Common myeloid progenitor, CD34-positive (primary cell): ENCODE measurements around the gene RANBP17.

Experiments used
- CTCF ChIA-PET: fragments of 350-600 bp; sonication (Branson Sonifier 250); formaldehyde crosslinking; loops from one replicate; lab custom pipeline; 2021; ENCODE audit warnings: antibody characterized with exemption; lab: Charles Lee
- POLR2A ChIA-PET: fragments of 350-600 bp; sonication (Branson Sonifier 250); formaldehyde crosslinking; loops from one replicate; lab custom pipeline; 2021; ENCODE audit warnings: antibody characterized with exemption; lab: Charles Lee
- DNase-seq, 3 donors: peaks; one replicate each; pipeline versions ENCODE4 v3.0.0 to v3.0.0-alpha.2; 2013
- H3K27ac ChIP-seq, 2 experiments: 1 replicate in 1 of 2; 2 replicates in 1 of 2; pipeline ENCODE4 v1.7.0; 2013; ENCODE audit warnings: inconsistent platforms in 2 of 2, low read length in 2 of 2, mild to moderate bottlenecking in 2 of 2, low read depth in 1 of 2, moderate library complexity in 1 of 2; ENCODE audit not compliant: severe bottlenecking in 2 of 2, insufficient read depth in 1 of 2, poor library complexity in 1 of 2
- H3K27me3 ChIP-seq, 5 experiments: replicated peaks in 2 of 5; 1 replicate in 3 of 5; 2 replicates in 2 of 5; pipeline versions ENCODE4 v1.6.1 to v1.7.0; 2013; ENCODE audit warnings: low read length in 4 of 5, mild to moderate bottlenecking in 2 of 5, moderate library complexity in 2 of 5, inconsistent platforms in 1 of 5; ENCODE audit not compliant: insufficient read depth in 5 of 5, control insufficient read depth in 4 of 5
- H3K36me3 ChIP-seq, 4 experiments: 1 replicate in 2 of 4; 2 replicates in 2 of 4; pipeline versions ENCODE4 v1.6.1 to v1.7.0; 2013; ENCODE audit warnings: low read length in 3 of 4, control low read depth in 1 of 4, mild to moderate bottlenecking in 1 of 4; ENCODE audit not compliant: control insufficient read depth in 4 of 4, insufficient read depth in 4 of 4
- H3K4me1 ChIP-seq, 4 experiments: 1 replicate in 3 of 4; 2 replicates in 1 of 4; pipeline versions ENCODE4 v1.6.1 to v1.7.1; 2013; ENCODE audit warnings: low read length in 3 of 4, mild to moderate bottlenecking in 3 of 4, control low read depth in 1 of 4, inconsistent platforms in 1 of 4, moderate library complexity in 1 of 4; ENCODE audit not compliant: control insufficient read depth in 4 of 4, insufficient read depth in 4 of 4; ENCODE audit errors: control extremely low read depth in 1 of 4
- H3K4me3 ChIP-seq, 7 experiments: 1 replicate in 4 of 7; 2 replicates in 3 of 7; pipeline versions ENCODE4 v1.5.1 to v1.7.0; 2013; ENCODE audit warnings: mild to moderate bottlenecking in 7 of 7, low read length in 6 of 7, moderate library complexity in 6 of 7, inconsistent platforms in 2 of 7, low read depth in 2 of 7, control low read depth in 1 of 7; ENCODE audit not compliant: insufficient read depth in 4 of 7, control insufficient read depth in 1 of 7; ENCODE audit errors: extremely low read depth in 1 of 7
- H3K9me3 ChIP-seq, 5 experiments: 1 replicate in 4 of 5; 2 replicates in 1 of 5; pipeline versions ENCODE4 v1.6.1 to v1.7.1; 2013; ENCODE audit warnings: low read length in 4 of 5, mild to moderate bottlenecking in 2 of 5, inconsistent platforms in 1 of 5, low read depth in 1 of 5, moderate library complexity in 1 of 5; ENCODE audit not compliant: control insufficient read depth in 4 of 5, insufficient read depth in 2 of 5; ENCODE audit errors: control extremely low read depth in 1 of 5
- WGBS: methylation state at CpG from one replicate; pipeline ENCODE4 v1.1.5; 2013; ENCODE audit not compliant: insufficient coverage; 5-methylcytosine and 5-hydroxymethylcytosine counted together

Gene RANBP17

DNA sequence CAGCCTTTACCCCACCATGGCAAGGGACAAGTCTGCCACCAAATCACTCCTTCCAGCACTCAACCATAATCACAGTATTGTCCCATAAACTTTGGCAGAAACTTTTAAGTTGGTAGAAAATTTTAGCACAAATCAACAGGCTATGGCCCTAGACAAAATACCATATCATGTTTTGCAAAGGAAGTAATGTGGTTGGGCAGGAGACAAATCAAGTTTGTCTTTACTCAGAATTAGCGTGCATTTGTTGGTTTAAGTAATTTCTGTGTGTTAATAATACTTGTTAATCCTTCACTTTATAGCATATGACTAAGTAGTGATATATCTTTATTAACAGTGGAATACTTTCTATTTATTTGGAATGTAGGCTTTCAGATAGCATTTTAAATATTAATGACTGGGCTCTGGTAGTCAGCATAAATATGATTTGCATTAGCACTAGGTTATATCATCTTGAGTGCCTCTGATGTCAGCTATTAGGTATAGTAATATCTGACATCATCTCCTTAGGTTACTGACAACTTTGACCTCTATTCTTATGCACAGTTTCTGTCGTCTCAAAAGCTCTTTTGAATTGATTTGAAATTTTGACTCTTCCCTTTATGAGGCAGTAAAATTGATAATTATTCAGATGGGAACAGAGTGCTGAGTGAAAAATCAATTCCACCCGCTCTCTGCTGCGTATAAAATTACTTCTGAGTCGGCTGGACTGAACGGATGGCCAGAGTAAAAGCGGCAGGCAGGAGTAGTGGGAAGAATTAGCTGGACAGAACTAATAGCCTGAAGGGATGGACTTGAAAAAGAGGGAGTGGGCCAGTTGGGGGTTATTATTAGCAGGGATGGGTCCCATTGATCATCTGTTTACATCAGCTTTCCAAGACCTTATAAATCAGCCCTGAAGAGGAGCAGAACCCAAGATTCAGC is 407.1 kb downstream of the RANBP17 start:
- Histone ChIP-seq H3K9me3 (no peaks in the 10 kb centered on the region), H3K4me1 (peaks cover 0 to 12% (median 3%) of the 10 kb centered on the region in 4 experiments), H3K36me3 (no peaks in the 10 kb centered on the region), H3K27ac (no peak overlapping the region), H3K27me3 (no peaks in the 10 kb centered on the region), H3K4me3 (no peak overlapping the region)
- DNase-seq = no peak
- ChIA-PET CTCF (no interaction called here), POLR2A (no interaction called here)
- 100% methylated on average over 3 of the region's 7 CpGs for WGBS

DNA sequence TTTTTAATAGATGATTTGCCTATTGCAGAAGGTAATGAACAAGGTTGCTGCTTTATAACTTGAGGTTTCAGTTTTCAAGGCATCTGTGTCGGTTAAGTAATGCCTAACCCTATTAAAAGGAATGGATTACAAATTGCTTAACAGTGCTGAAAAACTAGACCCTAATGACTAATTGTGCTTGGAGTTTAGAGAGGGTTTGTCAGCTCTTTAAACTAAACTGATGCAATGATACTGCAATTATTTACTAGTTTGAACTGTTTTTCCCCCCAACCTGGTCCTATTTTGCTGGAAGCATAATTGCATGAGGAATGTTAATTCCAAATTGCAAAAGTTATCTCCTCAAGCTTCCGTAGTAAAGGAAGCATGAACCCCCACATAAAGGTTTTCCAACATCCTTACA is 407.9 kb downstream of the RANBP17 start:
- peaks cover 0 to 10% (median 3%) of the 10 kb centered on the region in 4 experiments for H3K4me1 ChIP-seq
- ChIA-PET POLR2A (no interaction called here), CTCF (interaction anchor here (1.2 kb wide), 1 partner anchor 63 kb away, joined by 3 read pairs; no protein-coding TSS in a partner anchor)
- H3K36me3 ChIP-seq = no peaks in the 10 kb centered on the region
- no peaks in the 10 kb centered on the region for H3K27me3 ChIP-seq
- H3K4me3 ChIP-seq = no peak overlapping the region
- WGBS = 89% methylated on average over 1 of the region's 2 CpGs
- no peak overlapping the region for H3K27ac ChIP-seq
- no peak for DNase-seq
- no peaks in the 10 kb centered on the region for H3K9me3 ChIP-seq

DNA sequence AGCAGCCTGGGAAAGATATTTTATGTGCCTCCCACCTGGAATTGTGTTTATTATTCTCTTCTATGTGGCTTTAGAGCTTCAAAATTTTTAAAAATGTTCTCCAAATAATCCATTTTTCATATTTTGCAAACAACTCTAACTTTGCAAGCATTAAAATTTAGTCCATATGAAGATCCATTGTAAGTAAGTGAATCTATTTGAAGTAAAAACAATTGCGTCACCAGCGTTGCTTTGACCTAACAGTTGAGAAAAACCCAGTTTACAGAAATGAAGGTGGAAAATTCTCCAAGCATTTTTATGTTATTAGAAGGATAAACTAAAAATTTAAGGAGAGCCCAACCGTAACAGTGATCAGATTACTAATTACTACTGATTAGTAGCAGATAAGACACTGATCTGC is 408.3 kb downstream of the RANBP17 start:
- H3K36me3 ChIP-seq = no peaks in the 10 kb centered on the region
- POLR2A ChIA-PET = no interaction called here
- no peaks in the 10 kb centered on the region for H3K27me3 ChIP-seq
- no peak overlapping the region for H3K4me3 ChIP-seq
- H3K9me3 ChIP-seq = no peaks in the 10 kb centered on the region
- H3K27ac ChIP-seq = no peak overlapping the region
- peaks cover 0 to 6% (median 2%) of the 10 kb centered on the region in 4 experiments for H3K4me1 ChIP-seq
- no CpG with 5 or more reads among the region's 3 CpGs for WGBS
- CTCF ChIA-PET = interaction anchor here (1.2 kb wide), 1 partner anchor 63 kb away, joined by 3 read pairs; no protein-coding TSS in a partner anchor
- no peak for DNase-seq

DNA sequence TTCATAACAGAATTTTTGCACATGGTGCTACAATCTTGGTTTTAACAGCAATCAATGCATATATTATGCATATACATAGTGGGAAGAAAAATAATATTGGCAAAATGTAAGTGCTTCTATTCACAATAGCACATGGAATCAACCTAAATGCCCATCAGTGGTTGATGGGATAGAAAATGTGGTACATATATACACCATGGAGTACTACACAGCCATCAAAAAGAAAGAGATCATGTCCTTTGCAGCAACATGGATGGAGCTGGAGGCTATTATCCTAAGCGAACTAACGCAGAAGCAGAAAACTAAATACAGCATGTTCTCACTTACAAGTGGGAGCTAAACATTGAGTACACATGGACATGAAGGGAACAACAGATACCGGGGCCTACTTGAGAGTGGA is 410.0 kb downstream of the RANBP17 start:
- no peak overlapping the region for H3K27ac ChIP-seq
- no peak overlapping the region for H3K4me3 ChIP-seq
- no peak for DNase-seq
- CTCF ChIA-PET = interaction anchor here (0.6 to 1.8 kb wide), 5 partner anchors 9 to 252 kb away, joined by 3 to 6 read pairs (median 4); no protein-coding TSS in a partner anchor
- H3K27me3 ChIP-seq = no peaks in the 10 kb centered on the region
- POLR2A ChIA-PET = no interaction called here
- no peaks in the 10 kb centered on the region for H3K9me3 ChIP-seq
- no peaks in the 10 kb centered on the region for H3K36me3 ChIP-seq
- H3K4me1 ChIP-seq = peaks cover 0 to 4% (median 2%) of the 10 kb centered on the region in 4 experiments
- WGBS = 100% methylated on average over 2 of the region's 3 CpGs

DNA sequence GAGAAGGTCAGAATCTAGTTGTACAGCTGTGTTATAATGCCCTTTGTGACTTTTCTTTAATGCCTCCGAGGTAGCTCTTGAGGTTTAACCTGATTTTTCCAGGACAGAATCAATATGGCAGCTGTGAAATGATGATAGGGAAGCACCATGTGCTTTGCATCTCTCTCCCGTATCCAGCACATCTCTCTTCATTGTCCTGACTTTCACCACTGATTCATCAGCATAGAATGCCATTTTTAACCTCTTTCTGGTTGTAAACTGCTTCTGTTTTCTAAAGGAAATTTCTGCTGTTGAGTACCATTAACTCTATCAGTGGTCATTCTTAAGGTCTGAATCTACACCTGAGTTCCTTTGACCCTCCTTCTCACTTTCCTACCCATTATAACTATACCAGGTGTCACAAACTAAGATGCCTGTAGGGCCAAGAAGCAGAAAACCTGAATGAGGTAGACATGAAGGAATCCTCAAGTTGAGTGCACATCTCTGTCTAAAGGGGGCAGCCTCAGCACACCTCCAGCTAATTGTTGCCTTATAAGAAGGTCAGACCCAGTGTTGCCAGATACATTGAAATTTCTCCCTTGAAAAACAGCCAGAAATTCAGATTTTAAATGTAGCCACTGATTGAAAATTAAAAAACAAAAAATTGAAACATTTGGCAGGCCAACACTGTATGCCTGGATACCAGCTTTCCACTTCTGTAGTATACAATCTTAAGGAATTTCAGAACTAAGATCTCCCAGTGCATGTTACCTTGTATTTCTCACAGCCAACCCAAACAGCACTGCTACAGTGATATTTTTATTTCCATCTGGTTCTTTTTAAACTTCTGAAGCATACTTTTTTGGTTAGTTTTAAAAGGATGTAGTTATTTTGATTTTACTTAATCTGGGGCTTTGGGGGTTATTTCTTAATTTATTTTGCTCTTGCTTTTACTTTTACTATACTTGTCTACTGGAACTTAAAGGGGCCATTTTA is 411.5 kb downstream of the RANBP17 start:
- peak; percentile 38 to 50 (median 50) for DNase-seq
- WGBS = 100% methylated on average over 1 of the region's 2 CpGs

DNA sequence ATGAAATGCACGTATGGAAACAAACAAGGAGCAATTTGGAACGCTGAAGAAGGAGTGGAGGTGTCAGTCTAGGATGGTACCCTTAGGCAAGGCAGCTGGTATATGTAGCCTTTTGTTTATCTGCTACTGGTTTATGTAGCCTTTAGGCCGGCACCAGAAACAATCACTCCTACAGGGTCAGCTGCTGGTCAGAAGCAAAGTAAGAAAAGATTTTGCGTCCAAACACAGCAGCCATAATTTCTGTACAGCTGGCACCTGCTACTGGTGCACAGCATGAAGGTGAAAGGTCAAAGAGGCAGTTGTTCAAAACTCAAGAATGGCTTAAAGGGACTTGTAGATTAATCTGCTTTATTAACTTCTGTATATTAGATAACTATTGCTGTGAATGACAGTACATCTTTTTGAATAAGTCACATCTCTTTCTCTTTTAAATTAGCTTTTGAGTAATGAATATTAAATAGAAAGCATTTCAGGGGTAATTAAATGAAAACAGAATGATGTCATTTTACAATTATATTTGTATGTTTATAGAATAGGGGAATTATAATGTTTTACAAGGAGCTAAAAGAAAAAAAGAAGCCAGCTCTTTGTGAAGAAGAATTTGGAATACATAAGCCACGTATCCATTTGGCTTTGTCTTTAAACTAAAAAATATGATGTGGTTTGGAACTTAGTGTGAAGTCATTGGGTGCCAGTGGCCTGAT is 414.2 kb downstream of the RANBP17 start:
- H3K36me3 ChIP-seq = no peaks in the 10 kb centered on the region
- DNase-seq = no peak
- H3K4me3 ChIP-seq = no peak overlapping the region
- CTCF ChIA-PET = interaction anchor here (0.7 to 0.9 kb wide), 2 partner anchors 31 to 370 kb away, joined by 3 read pairs; no protein-coding TSS in a partner anchor
- no peak overlapping the region for H3K27ac ChIP-seq
- peaks cover 0 to 4% (median 2%) of the 10 kb centered on the region in 4 experiments for H3K4me1 ChIP-seq
- no peaks in the 10 kb centered on the region for H3K27me3 ChIP-seq
- POLR2A ChIA-PET = no interaction called here
- 83% methylated on average over 2 of the region's 5 CpGs for WGBS
- H3K9me3 ChIP-seq = no peaks in the 10 kb centered on the region

More for the DNA sequence above, 411.5 kb downstream of the RANBP17 start:
- no peaks in the 10 kb centered on the region for H3K36me3 ChIP-seq
- H3K27ac ChIP-seq = no peak overlapping the region
- H3K4me3 ChIP-seq = no peak overlapping the region
- CTCF ChIA-PET = interaction anchor here (0.7 to 1.8 kb wide), 6 partner anchors 8 to 282 kb away, joined by 3 to 6 read pairs (median 4); no protein-coding TSS in a partner anchor
- POLR2A ChIA-PET = interaction anchor here (0.5 kb wide), 1 partner anchor 25 kb away, joined by 3 read pairs; no protein-coding TSS in a partner anchor
- no peaks in the 10 kb centered on the region for H3K27me3 ChIP-seq
- peaks cover 0 to 4% (median 2%) of the 10 kb centered on the region in 4 experiments for H3K4me1 ChIP-seq
- no peaks in the 10 kb centered on the region for H3K9me3 ChIP-seq
